ENCODE measurements around the gene RAD51B. TPM values are rescaled to one million over a fixed set of nuclear protein-coding genes. Genes with fewer than 3 reads are reported as not detected.

Gene RAD51B
- total RNA-seq, 1 experiment from 2014 or later = 16.7 TPM

DNA sequence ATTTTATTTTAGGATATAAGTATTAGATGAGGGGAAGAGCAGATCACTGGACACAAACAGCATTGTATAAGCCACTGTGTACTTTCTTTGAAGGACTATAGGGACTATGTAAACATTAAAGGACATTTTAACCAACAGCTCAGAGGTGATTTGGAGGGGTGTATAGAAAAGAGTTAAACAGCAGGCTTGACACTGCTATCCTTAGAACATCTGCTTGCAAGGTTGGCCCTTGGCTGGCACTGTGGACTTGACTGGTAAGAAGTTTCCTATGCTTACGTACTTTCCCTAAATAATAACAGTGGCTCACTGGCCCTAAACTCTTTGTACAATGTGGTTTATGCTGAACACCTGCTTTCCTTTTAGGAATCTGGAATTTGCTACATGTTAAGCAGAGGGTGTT is 31.9 kb upstream of the RAD51B start:
- H4K91ac ChIP-seq (ENCODE audit: insufficient read length, low read depth, low read length) = no peak overlapping the region
- H2BK120ac ChIP-seq (ENCODE audit: low read depth, low read length, poor library complexity, severe bottlenecking) = no peak overlapping the region
- no peak overlapping the region for H4K8ac ChIP-seq (replicated peaks; ENCODE audit: insufficient read length, low read depth, low read length)
- Mint-ChIP-seq H3K9me3 (no peaks in the 10 kb centered on the region), H3K36me3 (ENCODE audit: insufficient read depth in 1 of 3, low read depth in 3 of 3) (peaks cover 18 to 74% (median 71%) of the 10 kb centered on the region in 3 experiments; a peak in 6 of 7 replicates), H3K27me3 (ENCODE audit: low read depth) (no peaks in the 10 kb centered on the region), H3K4me1 (no peaks in the 10 kb centered on the region), H3K27ac (no peak overlapping the region), H3K4me3 (no peak overlapping the region)
- H3K27me3 ChIP-seq (ENCODE audit: insufficient read depth, low read length) = no peaks in the 10 kb centered on the region
- H3K79me2 ChIP-seq (ENCODE audit: insufficient read depth, low read length) = no peaks in the 10 kb centered on the region
- H3K9ac ChIP-seq (ENCODE audit: extremely low read depth, insufficient read length, low read length) = no peak overlapping the region
- H2BK12ac ChIP-seq (ENCODE audit: insufficient read length, low read depth, low read length) = no peak overlapping the region
- no CpG with 5 or more reads among the region's 1 CpG for WGBS (ENCODE audit: extremely low coverage, insufficient read length, low lambda C conversion rate)
- no peak overlapping the region for H3T11ph ChIP-seq (ENCODE audit: low read length)
- no peak overlapping the region for H2BK15ac ChIP-seq (ENCODE audit: low read depth, low read length)
- no peak overlapping the region for H3K18ac ChIP-seq (ENCODE audit: insufficient read length, low read depth, low read length)
- no peaks in the 10 kb centered on the region for H3K9me3 ChIP-seq (ENCODE audit: control insufficient read depth, low read depth, low read length)
- H3K23ac ChIP-seq (ENCODE audit: insufficient read length, low read depth, low read length) = no peak overlapping the region
- H3K79me1 ChIP-seq (ENCODE audit: insufficient read depth, low read depth, low read length, poor library complexity, severe bottlenecking) = no peaks in the 10 kb centered on the region
- no peak overlapping the region for H2AK5ac ChIP-seq (ENCODE audit: insufficient read length, low read length)
- no peak overlapping the region for H4K5ac ChIP-seq (ENCODE audit: insufficient read length, low read depth, low read length)
- H4K20me1 ChIP-seq (ENCODE audit: control insufficient read depth, insufficient read depth, insufficient read length) = no peaks in the 10 kb centered on the region
- H2AFZ ChIP-seq (ENCODE audit: low read length) = no peak overlapping the region
- TF ChIP-seq, protein P1, sequence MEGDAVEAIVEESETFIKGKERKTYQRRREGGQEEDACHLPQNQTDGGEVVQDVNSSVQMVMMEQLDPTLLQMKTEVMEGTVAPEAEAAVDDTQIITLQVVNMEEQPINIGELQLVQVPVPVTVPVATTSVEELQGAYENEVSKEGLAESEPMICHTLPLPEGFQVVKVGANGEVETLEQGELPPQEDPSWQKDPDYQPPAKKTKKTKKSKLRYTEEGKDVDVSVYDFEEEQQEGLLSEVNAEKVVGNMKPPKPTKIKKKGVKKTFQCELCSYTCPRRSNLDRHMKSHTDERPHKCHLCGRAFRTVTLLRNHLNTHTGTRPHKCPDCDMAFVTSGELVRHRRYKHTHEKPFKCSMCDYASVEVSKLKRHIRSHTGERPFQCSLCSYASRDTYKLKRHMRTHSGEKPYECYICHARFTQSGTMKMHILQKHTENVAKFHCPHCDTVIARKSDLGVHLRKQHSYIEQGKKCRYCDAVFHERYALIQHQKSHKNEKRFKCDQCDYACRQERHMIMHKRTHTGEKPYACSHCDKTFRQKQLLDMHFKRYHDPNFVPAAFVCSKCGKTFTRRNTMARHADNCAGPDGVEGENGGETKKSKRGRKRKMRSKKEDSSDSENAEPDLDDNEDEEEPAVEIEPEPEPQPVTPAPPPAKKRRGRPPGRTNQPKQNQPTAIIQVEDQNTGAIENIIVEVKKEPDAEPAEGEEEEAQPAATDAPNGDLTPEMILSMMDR (conservative IDR thresholded peaks at IDR 0.05) = no peak
- no peak overlapping the region for H2BK5ac ChIP-seq (ENCODE audit: insufficient read length, low read length)
- no peak overlapping the region for H3K4me2 ChIP-seq (ENCODE audit: insufficient read depth, insufficient read length, low read length)
- H3K4ac ChIP-seq (ENCODE audit: low read depth, low read length) = no peak overlapping the region
- no peaks in the 10 kb centered on the region for H3K23me2 ChIP-seq (ENCODE audit: insufficient read length, low read depth, low read length, poor library complexity, severe bottlenecking)
- no peak overlapping the region for H3K14ac ChIP-seq (ENCODE audit: insufficient read depth, low read length)
- no peaks in the 10 kb centered on the region for H3K4me1 ChIP-seq (ENCODE audit: insufficient read depth, low read length)
- no peak for DNase-seq
- no peak overlapping the region for H3K27ac ChIP-seq (ENCODE audit: insufficient read length, low read depth, low read length)
- H3K56ac ChIP-seq (ENCODE audit: insufficient read length, low read depth, low read length) = no peak overlapping the region
- no peak overlapping the region for H2BK20ac ChIP-seq (ENCODE audit: low read depth, low read length, poor library complexity, severe bottlenecking)
